ENCODE results near the gene CCP110.
"Not testable (repeated sequence)": the region's sequence is repeated elsewhere in the genome, so short reads cannot be mapped to it uniquely, and the experiment has no call there.

The CCP110 gene

DNA sequence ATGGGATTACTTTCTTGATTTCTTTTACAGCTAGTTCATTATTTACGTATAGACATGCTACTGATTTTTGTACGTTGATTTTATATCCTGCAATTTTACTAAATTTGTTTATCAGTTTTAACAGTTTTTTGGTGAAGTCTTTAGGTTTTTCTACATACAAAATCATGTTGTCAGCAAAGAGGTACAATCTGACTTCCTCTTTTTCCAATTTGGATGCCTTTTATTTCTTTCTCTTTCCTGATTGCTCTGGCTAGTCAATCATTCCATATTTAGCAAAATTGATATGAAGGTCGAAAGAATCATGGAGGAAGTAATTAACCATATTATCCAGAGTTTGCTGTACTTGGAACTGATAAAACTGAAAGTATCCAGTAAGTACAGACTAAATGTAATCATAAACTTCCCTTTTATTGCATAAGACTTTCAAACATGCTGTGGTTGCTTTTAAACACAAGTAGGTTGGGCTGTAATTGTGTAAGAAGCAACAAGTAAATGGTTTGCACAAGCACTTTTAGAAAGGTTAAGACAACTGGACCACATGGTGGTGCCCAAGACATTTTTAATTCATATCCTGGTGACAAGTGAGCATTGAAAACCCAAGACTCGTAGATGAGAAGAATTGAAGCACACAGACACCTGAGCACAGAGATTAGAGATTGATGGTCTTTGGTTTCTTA, 10.2 kb upstream of the CCP110 start:
- no peak for DNase-seq (ENCODE audit: low read depth in 2 of 2)

DNA sequence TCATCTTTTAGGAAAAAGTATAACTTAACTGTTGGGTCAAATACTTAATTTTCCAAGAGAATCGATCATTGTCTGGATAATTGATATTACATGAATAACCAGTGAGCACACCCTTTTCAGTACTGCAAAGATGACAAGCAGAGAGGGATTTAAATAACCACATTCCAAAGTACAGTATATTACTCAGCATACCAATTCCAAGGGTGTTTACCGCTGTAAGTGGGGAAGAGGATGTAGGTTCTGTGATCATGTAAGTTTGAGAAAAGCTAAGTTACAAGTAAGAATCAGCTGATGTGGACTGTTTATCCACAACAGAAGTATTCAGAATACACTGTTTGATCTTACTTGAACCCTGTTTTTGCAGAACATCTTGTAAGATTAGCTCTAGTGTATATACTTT, 8.0 kb upstream of the CCP110 start:
- DNase-seq (ENCODE audit: low read depth in 2 of 2): no peak

GRCh38 chr16:19517424-19518089, 6.2 kb upstream of the CCP110 start:
- DNase-seq (ENCODE audit: low read depth in 2 of 2): no peak

DNA sequence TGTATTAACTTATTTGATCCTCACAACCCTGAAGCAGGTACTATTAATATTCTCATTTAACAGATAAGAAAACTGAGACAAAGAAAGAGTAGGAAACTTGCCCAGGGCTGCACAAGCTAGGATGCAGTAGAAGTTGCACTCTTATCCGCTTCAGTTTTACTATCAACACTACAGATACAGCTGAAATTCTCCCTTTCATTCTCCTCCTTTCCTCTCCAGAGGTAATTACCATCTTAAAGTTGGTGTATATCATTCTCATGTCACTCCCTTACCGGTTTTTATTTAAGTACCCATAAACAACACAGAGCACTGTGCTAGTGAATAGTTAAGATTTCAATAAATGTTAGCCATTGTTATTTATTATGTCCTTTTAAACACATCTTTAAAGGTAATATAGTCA, 5.4 kb upstream of the CCP110 start:
- no peak for DNase-seq (ENCODE audit: low read depth in 2 of 2)

DNA sequence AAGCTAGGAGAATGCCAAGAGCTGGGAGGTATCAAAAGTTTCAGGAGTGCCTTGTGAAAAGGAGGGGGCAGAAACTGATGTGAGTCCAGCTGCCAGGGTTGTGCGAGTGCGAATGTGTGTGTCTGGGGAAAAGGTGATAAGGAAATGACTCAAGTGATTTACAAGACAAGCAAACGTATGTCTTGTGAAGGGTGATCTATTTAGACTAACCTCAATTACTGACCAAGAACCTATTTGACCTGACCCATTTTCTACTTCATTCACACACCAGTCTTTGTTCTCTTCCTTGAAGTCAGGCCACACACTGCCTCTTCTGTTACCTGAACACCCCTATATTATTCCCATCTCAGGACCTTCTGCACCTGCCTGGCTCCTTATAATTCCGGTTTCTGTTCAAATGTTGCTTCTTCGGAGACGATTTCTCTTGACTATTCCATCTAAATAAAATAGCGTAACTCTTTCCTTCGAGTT, 2.8 kb upstream of the CCP110 start:
- DNase-seq (ENCODE audit: low read depth in 2 of 2): no peak

DNA sequence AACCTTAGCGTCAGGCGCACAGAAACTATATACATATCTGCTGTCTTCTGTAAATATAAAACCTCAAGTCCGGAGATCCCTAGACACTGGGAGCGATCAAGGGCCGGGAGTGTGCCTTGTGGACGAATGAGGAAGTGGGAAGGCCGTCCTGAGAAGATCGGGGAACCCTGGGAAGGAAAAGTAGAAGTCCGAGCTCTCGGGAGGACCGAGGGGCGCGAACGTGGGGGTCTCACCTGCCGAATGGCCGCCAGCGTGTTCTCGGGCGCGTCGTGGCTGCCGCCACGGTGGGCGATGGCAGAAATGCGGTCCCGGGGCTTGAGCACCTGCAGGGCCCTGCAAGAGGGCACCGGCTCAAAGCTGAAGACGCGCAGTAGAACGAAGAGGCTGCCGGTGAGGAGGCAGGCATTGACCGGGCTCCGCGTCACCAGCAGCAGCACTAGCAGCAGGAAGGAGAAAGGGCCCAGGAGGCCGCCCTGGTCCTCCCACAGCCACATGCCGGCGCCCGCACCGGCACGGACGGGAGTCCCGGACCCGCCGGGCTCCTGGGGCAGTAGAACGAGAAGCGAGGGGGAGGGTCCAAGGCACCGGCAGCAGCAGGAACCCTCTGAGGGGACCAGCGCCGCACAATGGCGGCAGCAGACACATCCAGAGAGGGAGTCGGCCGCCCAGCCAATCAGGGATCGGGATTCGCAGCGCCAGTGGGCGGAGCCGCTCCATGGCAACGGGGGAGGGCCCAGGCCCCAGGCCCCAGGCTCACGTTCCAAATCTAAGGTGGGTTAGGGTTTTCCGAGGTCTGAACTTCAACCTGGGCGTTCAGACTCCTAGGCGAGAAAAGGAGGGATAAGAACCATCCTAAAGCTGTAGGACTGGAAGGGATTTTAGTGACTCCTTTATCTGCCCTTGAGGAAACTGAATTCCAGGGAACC, 2.0 kb upstream of the CCP110 start, which contains the start of gene GDE1:
GDE1 (minus strand) TSS at position 628 of the 926 bp plus-strand sequence; CDS start at position 494, 134 bp downstream.
- DNase-seq (ENCODE audit: low read depth in 2 of 2): peak; percentile 88 to 90

DNA sequence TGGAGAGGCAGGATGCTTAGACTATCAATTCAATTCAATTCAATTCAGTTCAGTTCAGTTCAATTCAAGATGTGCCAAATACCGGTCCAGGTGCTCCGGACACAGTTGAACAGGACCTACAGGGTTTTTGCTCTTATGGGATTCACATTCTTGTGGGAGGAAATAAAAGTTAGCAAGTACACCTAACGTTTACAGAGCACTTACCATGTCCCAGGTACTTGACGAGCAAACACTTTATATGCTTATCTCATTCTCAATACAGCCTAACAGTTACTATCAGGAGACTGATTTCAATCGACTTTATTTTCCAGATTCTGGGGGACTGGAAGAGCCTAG, 1.4 kb upstream of the CCP110 start:
- no peak for DNase-seq (ENCODE audit: low read depth in 2 of 2)

DNA sequence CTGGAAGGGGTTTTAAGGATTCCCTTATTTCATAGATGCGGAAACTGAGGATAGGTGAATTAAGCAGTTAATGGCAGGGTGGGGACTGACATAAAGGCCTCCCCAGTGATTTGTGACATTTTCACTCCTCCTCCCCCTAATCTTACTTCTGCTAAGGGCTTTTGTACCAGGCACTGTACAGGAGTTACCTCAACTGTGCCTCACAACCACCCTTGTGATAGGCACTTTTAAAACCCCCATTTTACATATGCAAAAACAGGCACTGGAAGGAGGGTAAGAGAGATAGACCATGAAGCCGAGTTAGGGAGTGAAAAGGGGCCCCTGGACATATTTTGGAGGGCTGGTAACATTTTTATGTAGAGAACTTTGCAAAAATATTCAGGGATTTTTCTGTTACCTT, 982 bp upstream of the CCP110 start:
- DNase-seq (ENCODE audit: low read depth in 2 of 2): no peak

- no peak for DNase-seq (ENCODE audit: low read depth in 2 of 2)
Observed at GRCh38 chr16:19523184-19523558, 571 bp upstream of the CCP110 start.

DNA sequence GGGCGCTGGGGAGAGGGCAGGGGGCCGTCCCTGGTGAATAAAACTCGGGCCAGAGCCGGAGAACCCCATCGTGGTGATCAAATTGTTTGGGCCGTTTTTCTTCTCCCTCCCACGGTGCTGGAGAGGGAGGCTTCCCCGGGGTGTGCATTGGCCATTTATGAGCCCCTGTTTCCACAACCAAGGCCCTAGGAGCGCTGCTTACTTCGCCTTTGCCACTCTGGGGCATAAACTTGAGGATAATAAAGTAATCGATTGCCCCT, 544 bp downstream of the CCP110 start:
- no peak for DNase-seq (ENCODE audit: low read depth in 2 of 2)

GRCh38 chr16:19524616-19525384, 1.1 kb downstream of the CCP110 start:
- DNase-seq (ENCODE audit: low read depth in 2 of 2): no peak

DNA sequence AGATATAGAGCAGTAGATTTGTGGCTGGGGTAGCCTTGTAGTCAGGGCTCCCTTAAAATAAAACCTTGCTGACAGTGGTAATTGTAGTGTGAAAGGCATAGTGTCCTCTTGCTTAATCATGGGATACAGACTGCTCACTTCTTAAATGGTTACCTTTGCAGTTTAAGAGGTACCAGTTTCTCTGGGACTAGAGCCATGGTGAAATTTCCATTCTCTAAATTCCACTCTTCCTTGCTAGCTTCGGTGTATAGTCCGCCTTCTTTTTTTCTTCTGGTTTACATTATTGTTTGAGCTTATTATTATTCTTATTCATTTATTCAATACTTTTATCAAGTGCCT, 1.6 kb downstream of the CCP110 start:
- DNase-seq (ENCODE audit: low read depth in 2 of 2): no peak

DNA sequence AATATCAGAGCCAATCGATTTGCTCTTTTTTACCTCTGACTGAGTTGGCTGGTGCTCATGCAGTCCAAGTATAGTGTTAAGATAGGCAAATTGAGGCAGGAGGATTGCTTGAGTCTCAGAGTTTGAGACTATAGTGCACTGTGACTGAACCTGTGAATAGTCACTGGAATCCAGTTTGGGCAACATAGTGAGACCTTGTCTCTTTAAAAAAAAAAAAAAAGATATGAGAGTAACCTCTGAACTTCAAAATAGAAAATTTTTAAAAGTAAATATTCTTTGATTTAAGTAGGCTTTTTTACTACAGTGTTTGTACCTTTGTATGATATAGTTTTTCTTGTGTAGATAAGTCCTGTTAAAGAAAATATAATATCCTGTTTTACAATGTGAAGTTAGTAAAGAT, 3.4 kb downstream of the CCP110 start:
- DNase-seq (ENCODE audit: low read depth in 2 of 2): no peak

DNA sequence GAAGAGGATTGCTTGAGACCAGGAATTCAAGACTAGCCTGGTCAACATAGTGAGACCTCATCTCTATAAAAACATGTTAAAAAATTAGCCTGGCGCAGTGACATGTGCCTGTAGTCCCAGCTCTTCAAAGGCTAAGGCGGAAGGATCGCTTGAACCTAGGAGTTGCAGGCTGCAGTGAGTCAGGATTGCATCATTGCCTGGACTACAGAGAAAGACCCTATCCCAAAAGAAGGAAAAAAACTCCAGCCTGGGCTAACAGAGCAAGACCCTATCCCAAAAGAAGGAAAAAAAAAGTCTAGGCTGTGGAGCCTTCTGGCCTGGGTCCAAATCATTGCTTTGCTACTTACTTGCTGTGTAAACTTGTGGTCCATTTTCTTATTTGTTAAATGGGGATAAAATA, 4.9 kb downstream of the CCP110 start:
- no peak for DNase-seq (ENCODE audit: low read depth in 2 of 2)

- DNase-seq (ENCODE audit: low read depth in 2 of 2): no peak
Observed at GRCh38 chr16:19532601-19533000, 8.9 kb downstream of the CCP110 start.

- no peak for DNase-seq (ENCODE audit: low read depth in 2 of 2)
Observed at GRCh38 chr16:19540241-19540970, 16.7 kb downstream of the CCP110 start.

- DNase-seq (ENCODE audit: low read depth in 2 of 2): no peak
Observed at GRCh38 chr16:19542138-19542821, 18.5 kb downstream of the CCP110 start.

DNA sequence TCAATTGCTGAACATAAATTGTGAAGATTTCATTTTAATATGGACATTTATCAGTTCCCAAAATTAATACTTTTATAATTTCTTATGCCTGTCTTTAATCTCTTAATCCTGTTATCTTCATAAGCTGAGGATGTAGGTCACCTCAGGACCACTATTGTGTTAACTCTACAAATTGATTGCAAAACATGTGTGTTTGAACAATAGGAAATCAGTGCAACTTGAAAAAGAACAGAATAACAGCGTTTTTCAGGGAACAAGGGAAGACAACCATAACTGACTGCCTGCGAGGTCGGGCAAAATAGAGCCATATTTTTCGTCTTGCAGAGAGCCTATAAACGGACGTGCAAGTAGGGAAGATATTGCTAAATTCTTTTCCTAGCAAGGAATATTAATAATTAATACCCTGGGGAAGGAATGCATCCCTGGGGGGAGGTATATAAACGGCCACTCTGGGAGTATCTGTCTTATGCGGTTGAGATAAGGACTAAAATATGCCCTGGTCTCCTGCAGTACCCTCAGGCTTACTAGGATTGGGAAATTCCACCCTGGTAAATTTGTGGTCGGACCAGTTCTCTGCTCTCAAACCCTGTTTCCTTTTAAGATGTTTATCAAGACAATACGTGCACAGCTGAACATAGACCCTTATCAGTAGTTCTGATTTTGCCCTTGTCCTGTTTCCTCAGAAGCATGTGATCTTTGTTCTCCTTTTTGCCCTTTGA, 19.7 kb downstream of the CCP110 start:
- DNase-seq (ENCODE audit: low read depth in 2 of 2): not testable (repeated sequence)

DNA sequence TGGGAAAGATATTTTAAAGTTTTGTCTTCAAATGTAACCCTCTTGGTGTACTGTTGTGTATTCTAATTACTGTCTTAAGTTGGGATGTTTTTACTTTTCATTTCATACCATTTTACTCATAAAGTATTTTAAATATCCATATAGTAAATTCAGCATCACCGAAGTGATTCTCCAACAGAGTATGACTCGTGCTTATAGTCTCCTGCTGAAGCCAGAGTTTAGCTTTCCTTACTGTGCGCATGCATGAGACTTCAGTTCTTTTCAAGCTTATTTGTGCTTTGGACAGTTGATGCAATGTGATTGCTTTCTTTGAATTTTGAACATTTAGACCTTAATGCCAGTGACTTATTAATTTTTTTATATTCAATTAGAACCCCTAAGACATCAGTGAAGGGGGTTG, 24.4 kb downstream of the CCP110 start:
- no peak for DNase-seq (ENCODE audit: low read depth in 2 of 2)

- DNase-seq (ENCODE audit: low read depth in 2 of 2): no peak
Observed at GRCh38 chr16:19549673-19550072, 25.9 kb downstream of the CCP110 start.

Measured in stimulated activated CD8-positive, alpha-beta memory T cell treated with anti-CD3 and anti-CD28 coated beads, Interleukin-15, amount 100 ng/mL, for 48 hours (primary cell).